Measurements from ENCODE around the gene GLP2R.

DNA sequence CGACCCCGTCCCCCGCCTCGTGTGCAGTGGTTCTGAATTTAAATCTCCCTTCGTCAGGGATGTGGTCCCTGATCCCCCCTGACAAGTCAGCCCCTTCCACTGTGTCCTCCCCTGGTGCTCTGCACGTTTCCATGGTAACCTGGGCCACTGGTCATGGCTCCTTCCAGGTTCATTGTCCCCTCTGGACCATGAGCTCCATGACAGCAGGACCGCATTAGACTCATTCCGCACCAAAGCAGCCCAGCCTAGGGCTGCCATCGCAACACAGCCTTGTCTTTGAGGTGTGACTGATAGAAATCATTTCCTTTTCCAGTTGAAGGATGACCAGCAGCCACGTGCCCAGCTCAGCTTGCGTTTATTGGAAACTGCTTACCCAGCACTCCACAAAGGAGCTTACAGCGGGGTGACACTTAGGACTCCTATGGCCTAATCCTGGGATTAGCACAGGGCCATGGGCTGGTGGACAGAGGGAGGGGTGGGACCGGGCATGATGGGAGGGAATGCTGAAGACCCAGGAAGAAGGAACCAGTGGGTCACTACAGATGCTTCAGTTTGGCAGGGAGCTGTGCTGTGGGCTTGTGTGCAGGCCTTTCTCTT lies 71.7 kb downstream of the GLP2R start:
- TF ChIP-seq, protein P1, sequence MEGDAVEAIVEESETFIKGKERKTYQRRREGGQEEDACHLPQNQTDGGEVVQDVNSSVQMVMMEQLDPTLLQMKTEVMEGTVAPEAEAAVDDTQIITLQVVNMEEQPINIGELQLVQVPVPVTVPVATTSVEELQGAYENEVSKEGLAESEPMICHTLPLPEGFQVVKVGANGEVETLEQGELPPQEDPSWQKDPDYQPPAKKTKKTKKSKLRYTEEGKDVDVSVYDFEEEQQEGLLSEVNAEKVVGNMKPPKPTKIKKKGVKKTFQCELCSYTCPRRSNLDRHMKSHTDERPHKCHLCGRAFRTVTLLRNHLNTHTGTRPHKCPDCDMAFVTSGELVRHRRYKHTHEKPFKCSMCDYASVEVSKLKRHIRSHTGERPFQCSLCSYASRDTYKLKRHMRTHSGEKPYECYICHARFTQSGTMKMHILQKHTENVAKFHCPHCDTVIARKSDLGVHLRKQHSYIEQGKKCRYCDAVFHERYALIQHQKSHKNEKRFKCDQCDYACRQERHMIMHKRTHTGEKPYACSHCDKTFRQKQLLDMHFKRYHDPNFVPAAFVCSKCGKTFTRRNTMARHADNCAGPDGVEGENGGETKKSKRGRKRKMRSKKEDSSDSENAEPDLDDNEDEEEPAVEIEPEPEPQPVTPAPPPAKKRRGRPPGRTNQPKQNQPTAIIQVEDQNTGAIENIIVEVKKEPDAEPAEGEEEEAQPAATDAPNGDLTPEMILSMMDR (conservative IDR thresholded peaks at IDR 0.05): no peak
- no peak for TF ChIP-seq ZFX (IDR thresholded peaks at IDR 0.05)

All from C4-2B (cell line).